Measurements from ENCODE around the gene PEX26. TPM values are rescaled to one million over a fixed set of nuclear protein-coding genes. Genes with fewer than 3 reads are reported as not detected.

Gene PEX26
- total and polyA plus RNA-seq, 2 of the 13 experiments (the other 11 are each of a cell fraction or from before 2014, with no cell fraction given): 10.6 to 25.1 TPM

DNA sequence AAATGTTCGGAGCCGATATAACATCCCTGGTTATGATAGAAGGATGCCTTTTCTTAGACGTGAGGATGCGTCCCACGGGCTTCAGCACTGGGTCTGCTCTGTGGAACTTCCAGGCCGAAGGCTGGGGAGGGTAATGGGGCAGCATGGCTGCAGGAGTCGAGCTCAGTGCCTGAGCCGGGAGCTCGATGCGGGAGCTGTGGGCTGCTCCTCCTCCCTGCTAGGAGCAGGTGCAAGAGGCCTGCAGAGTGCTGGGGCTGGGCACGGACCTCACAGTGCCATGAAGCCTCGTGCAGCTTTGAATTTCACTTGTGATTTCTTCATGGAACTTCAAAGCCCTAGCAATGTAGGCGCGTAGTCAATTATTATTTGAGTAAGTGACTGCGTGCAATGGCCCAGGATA lies 38.8 kb downstream of the PEX26 start:
- intact Hi-C loops (cut with micrococcal nuclease; ENCODE audit: unreplicated experiment): no loop called here
- no peaks in the 10 kb centered on the region for H3K79me2 ChIP-seq (ENCODE audit: insufficient read depth, low read length)
- H3K9ac ChIP-seq (ENCODE audit: insufficient read depth, low read depth, low read length): no peak overlapping the region
- 39% methylated on average over 12 of the region's 15 CpGs for WGBS (ENCODE audit: low lambda C conversion rate)
- FAIRE-seq (no peak), ATAC-seq (no peak), DNase-seq (ENCODE audit: low spot score) (no peak)
- H3K9me3 ChIP-seq (ENCODE audit: low read length): no peaks in the 10 kb centered on the region
- H3K4me1 ChIP-seq (ENCODE audit: insufficient read depth, low read length): peaks cover 2% of the 10 kb centered on the region
- CTCF ChIA-PET (ENCODE audit: low intra/inter-chr PET ratio, low total read pairs): no interaction called here
- POLR2A ChIA-PET: no interaction called here
- H2AFZ ChIP-seq (ENCODE audit: low read length): no peak overlapping the region
- H3K4me2 ChIP-seq (ENCODE audit: low read depth, low read length): no peak overlapping the region
- H4K20me1 ChIP-seq (ENCODE audit: insufficient read depth, low read length): peaks cover 3% of the 10 kb centered on the region; the same call in 1 of the 2 replicates
- H3K27ac ChIP-seq (ENCODE audit: extremely low read length, insufficient read depth, low read length): no peak overlapping the region
- H3K4me3 ChIP-seq (replicated peaks in 1 of 3; ENCODE audit: insufficient read depth in 1 of 3, low read depth in 2 of 3, low read length in 3 of 3): no peak overlapping the region
- BruUV-seq (replicated peaks): no TSS peak
- in situ Hi-C loops (cut with HindIII; ENCODE audit: extremely low pct_ligation_motif_present, low pct_unique_long_range_greater_than_20kb): no loop called here
- H3K27me3 ChIP-seq (ENCODE audit: control insufficient read depth in 1 of 2, insufficient read depth in 2 of 2, low read length in 2 of 2): peaks cover 2 to 25% of the 10 kb centered on the region in 2 experiments; a peak in 4 of 5 replicates
- TF ChIP-seq SNAI1 (CRISPR knock-in tag; IDR thresholded peaks at IDR 0.05; ENCODE audit: borderline replicate concordance) (no peak), TARDBP (CRISPR knock-in tag; IDR thresholded peaks at IDR 0.05) (no peak), ZNF530 (CRISPR knock-in tag; IDR thresholded peaks at IDR 0.05; ENCODE audit: low read depth) (no peak), SALL1 (CRISPR knock-in tag; IDR thresholded peaks at IDR 0.05) (no peak), ZMAT3 (CRISPR knock-in tag; conservative IDR thresholded peaks at IDR 0.05) (no peak), ZNF75D (CRISPR knock-in tag; IDR thresholded peaks at IDR 0.05; ENCODE audit: borderline replicate concordance) (no peak), ZNF251 (CRISPR knock-in tag; IDR thresholded peaks at IDR 0.05) (no peak), ZNF747 (CRISPR knock-in tag; IDR thresholded peaks at IDR 0.05; ENCODE audit: borderline replicate concordance) (no peak), SOX5 (CRISPR knock-in tag; IDR thresholded peaks at IDR 0.05; ENCODE audit: borderline replicate concordance) (no peak), SRY (CRISPR knock-in tag; IDR thresholded peaks at IDR 0.05) (no peak)
- TF ChIP-seq, protein P1, sequence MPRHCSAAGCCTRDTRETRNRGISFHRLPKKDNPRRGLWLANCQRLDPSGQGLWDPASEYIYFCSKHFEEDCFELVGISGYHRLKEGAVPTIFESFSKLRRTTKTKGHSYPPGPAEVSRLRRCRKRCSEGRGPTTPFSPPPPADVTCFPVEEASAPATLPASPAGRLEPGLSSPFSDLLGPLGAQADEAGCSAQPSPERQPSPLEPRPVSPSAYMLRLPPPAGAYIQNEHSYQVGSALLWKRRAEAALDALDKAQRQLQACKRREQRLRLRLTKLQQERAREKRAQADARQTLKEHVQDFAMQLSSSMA (CRISPR knock-in tag; IDR thresholded peaks at IDR 0.05): no peak
- TF ChIP-seq, protein P2, sequence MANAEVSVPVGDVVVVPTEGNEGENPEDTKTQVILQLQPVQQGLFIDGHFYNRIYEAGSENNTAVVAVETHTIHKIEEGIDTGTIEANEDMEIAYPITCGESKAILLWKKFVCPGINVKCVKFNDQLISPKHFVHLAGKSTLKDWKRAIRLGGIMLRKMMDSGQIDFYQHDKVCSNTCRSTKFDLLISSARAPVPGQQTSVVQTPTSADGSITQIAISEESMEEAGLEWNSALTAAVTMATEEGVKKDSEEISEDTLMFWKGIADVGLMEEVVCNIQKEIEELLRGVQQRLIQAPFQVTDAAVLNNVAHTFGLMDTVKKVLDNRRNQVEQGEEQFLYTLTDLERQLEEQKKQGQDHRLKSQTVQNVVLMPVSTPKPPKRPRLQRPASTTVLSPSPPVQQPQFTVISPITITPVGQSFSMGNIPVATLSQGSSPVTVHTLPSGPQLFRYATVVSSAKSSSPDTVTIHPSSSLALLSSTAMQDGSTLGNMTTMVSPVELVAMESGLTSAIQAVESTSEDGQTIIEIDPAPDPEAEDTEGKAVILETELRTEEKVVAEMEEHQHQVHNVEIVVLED (CRISPR knock-in tag; IDR thresholded peaks at IDR 0.05; ENCODE audit: borderline replicate concordance): no peak
- TF ChIP-seq, protein P3, sequence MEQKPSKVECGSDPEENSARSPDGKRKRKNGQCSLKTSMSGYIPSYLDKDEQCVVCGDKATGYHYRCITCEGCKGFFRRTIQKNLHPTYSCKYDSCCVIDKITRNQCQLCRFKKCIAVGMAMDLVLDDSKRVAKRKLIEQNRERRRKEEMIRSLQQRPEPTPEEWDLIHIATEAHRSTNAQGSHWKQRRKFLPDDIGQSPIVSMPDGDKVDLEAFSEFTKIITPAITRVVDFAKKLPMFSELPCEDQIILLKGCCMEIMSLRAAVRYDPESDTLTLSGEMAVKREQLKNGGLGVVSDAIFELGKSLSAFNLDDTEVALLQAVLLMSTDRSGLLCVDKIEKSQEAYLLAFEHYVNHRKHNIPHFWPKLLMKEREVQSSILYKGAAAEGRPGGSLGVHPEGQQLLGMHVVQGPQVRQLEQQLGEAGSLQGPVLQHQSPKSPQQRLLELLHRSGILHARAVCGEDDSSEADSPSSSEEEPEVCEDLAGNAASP (CRISPR knock-in tag; IDR thresholded peaks at IDR 0.05; ENCODE audit: borderline replicate concordance): no peak
- TF ChIP-seq, protein P4, sequence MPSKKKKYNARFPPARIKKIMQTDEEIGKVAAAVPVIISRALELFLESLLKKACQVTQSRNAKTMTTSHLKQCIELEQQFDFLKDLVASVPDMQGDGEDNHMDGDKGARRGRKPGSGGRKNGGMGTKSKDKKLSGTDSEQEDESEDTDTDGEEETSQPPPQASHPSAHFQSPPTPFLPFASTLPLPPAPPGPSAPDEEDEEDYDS (CRISPR knock-in tag; IDR thresholded peaks at IDR 0.05): no peak
- TF ChIP-seq, protein P5, sequence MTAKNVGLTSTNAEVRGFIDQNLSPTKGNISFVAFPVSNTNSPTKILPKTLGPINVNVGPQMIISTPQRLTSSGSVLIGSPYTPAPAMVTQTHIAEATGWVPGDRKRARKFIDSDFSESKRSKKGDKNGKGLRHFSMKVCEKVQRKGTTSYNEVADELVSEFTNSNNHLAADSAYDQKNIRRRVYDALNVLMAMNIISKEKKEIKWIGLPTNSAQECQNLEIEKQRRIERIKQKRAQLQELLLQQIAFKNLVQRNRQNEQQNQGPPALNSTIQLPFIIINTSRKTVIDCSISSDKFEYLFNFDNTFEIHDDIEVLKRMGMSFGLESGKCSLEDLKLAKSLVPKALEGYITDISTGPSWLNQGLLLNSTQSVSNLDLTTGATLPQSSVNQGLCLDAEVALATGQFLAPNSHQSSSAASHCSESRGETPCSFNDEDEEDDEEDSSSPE (CRISPR knock-in tag; IDR thresholded peaks at IDR 0.05): no peak
- TF ChIP-seq, protein P6, sequence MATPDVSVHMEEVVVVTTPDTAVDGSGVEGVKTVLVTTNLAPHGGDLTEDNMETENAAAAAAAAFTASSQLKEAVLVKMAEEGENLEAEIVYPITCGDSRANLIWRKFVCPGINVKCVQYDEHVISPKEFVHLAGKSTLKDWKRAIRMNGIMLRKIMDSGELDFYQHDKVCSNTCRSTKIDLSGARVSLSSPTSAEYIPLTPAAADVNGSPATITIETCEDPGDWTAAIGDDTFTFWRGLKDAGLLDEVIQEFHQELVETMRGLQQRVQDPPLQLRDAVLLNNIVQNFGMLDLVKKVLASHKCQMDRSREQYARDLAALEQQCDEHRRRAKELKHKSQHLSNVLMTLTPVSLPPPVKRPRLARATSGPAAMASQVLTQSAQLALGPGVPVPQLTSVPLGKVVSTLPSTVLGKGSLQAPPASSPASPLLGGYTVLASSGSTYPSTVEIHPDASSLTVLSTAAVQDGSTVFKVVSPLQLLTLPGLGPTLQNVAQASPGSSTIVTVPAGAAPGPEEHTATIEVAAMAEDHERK (CRISPR knock-in tag; IDR thresholded peaks at IDR 0.05; ENCODE audit: low read depth): no peak
- H3K36me3 ChIP-seq (replicated peaks in 1 of 2; ENCODE audit: control insufficient read depth in 1 of 2, insufficient read depth in 2 of 2, low read length in 2 of 2): no peaks in the 10 kb centered on the region
